ENCODE results near the gene KY.

GRCh38 chr3:134598763-134599545, 51.9 kb downstream of the KY start:
- TF ChIP-seq CTCF (IDR thresholded peaks at IDR 0.05) (no peak), POLR2A (IDR thresholded peaks at IDR 0.05) (no peak)
